ENCODE measurements around the gene HOXB4.

The HOXB4 gene

GRCh38 chr17:48589060-48589830 lies 11.1 kb upstream of the HOXB4 start:
- DNase-seq = no peak

- no peak for DNase-seq
These were observed 10.4 kb upstream of the HOXB4 start for GRCh38 chr17:48588528-48588927.

- no peak for DNase-seq
These were observed 9.9 kb upstream of the HOXB4 start for GRCh38 chr17:48588074-48588415.

GRCh38 chr17:48587276-48588073 lies 9.3 kb upstream of the HOXB4 start:
- peak; percentile 41 for DNase-seq

GRCh38 chr17:48586355-48587258 lies 8.5 kb upstream of the HOXB4 start:
- peak; percentile 36 for DNase-seq

- no peak for DNase-seq
These were observed 6.1 kb upstream of the HOXB4 start for GRCh38 chr17:48584223-48584741.

- DNase-seq = no peak
These were observed 5.6 kb upstream of the HOXB4 start for GRCh38 chr17:48583708-48584222.

GRCh38 chr17:48582750-48583069 lies 4.6 kb upstream of the HOXB4 start:
- DNase-seq = no peak

- DNase-seq = no peak
These were observed 1.8 kb upstream of the HOXB4 start for GRCh38 chr17:48579760-48580554.

- DNase-seq = no peak
These were observed 1.3 kb upstream of the HOXB4 start for GRCh38 chr17:48579471-48579759.

GRCh38 chr17:48578616-48579470 lies 693 bp upstream of the HOXB4 start:
- DNase-seq = no peak

GRCh38 chr17:48577330-48577945 lies 712 bp downstream of the HOXB4 start:
- DNase-seq = no peak

- no peak for DNase-seq
These were observed 1.5 kb downstream of the HOXB4 start for GRCh38 chr17:48576479-48577309.

GRCh38 chr17:48575673-48576478 lies 2.3 kb downstream of the HOXB4 start:
- no peak for DNase-seq

GRCh38 chr17:48575066-48575582 lies 3.0 kb downstream of the HOXB4 start:
- no peak for DNase-seq

GRCh38 chr17:48574505-48575065 lies 3.6 kb downstream of the HOXB4 start:
- DNase-seq = no peak

- no peak for DNase-seq
These were observed 6.2 kb downstream of the HOXB4 start for GRCh38 chr17:48571826-48572417.

Data from NCI-H146 (cell line).